ENCODE measurements around the gene CYB561D2.
"Not testable (repeated sequence)": the region's sequence is repeated elsewhere in the genome, so short reads cannot be mapped to it uniquely, and the experiment has no call there.

The CYB561D2 gene, protein sequence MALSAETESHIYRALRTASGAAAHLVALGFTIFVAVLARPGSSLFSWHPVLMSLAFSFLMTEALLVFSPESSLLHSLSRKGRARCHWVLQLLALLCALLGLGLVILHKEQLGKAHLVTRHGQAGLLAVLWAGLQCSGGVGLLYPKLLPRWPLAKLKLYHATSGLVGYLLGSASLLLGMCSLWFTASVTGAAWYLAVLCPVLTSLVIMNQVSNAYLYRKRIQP

DNA sequence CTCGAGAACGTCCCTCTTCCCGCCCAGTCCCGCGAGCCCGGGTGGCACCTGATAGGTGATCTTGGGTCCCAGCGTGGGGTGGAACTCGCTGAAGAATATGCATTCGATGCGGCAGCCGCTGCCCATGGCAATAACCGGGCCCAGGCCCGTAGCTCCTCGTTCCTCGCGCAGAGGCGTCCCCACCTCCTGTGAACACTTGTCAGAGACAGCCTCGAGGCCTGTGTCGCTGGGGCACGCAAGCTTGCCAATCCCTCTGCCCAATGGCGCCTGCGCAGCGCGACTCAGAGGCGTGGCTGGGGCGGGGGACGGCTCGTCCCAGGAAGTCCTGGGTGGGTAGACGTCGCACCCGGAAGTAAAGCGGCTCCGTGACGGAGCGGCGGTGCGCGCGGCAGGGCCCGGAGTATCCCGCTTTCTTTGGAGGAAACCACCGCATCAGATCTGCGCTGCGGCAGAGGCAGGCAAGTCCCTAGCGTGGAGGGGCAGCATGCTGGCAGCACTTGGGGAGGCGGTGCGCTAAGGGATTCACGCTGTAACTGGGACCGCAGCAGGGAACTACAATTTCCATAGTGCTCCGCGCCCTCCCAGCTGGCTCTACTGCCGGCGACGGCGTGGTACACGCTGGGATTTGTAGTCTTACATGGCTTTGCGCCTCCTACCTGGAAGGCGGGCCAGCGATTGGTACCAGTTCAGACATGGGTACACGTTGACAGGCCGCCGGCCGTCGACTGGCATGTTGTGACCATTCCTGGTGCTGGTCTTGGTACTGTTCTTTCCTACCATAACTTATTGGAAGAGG is at the start of gene CYB561D2, which contains the start of gene NPRL2:
Gene CYB561D2 (plus strand): TSS at position 336 of the 796 bp plus-strand sequence. CDS start 572 bp downstream, outside the sequence.
Gene NPRL2 (minus strand): TSS at position 249 of the 796 bp plus-strand sequence. CDS start 123 bp downstream, at position 126.
- DNase-seq: peak; percentile 97

DNA sequence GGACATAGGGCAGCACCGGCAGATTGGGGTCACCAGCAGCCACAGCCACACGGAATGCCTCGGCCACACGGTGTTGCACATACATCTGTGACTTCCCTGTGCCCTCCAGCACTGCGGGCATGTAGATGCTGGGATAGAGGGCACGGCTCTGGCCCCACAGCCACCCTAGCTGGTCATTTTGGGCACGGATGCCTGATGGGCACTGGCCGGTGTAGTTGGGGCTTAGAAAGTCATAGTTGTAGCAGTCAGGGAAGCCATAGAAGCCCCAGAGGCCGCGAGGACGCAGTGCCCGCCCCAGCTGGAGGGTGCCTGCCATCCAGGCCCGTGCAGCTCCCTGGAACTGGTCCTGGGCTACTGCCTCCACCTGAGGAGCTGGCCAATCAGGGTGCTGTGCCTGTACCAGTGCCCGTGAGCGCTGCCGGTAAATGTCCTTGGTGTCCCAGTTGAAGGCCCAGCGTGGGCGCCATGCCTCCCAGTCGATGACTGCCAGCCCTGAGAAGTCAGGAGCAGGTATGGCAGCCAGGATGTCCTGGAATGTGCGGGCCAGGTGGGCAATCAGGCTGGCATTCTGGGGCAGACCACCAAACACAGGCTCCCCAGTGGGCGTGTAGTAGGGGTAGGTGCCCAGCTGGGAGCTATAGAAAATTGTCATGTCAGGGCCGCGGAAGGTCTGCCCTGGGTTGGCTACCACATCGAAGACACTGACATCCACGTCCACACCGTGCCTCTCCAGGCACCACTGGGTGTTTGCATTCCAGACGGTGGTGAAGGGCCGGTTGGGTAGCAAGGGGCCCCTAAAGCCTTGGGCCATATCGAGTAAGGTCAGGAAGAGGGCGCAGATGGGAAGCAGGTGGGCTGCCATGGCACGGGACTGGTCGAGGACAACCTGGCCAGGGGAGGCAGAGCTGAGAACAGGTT is 48.3 kb upstream of the CYB561D2 start:
- no peak for DNase-seq

DNA sequence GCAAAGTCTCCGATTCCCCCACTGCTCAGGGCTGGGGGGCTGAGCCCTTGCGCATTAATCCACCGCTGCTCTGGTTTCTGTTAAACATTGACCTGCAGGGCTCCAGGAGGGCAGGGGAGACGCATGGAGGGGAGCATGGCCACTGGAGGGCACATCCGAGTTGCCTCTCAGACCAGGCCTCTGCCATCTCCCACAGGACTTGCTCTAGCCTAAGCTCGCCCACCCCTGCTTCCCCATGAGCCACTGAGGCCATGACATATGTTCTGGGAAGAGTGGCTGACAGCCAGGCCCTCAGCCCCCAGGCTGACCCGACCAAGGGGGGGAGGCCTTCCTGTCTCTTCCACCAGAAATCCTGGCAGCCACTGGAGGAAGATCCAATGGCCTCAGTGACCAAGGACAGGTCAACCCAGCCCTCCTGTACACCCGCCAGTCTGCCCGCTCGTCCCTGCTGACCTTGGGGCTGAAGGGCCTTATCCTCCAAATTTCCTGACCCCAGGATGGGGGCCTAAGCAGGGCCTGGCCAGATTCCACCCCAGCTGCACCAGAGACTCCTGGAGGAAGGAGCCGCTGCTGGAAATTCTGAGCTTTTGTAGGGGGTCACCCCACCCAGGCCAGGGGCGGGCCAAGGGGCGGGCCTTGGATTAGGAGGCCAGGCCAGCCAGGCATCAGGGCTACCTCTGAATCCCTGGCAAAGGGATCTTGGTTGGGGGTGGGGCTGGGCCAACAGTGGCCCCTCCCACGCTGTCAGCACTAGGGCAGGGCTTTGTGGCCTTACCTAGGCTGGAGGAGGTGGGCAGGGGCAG is 47.4 kb upstream of the CYB561D2 start, which contains the start of gene HYAL1:
Gene HYAL1 (minus strand): TSS at position 562 of the 803 bp plus-strand sequence. CDS start 618 bp downstream, outside the sequence.
- DNase-seq: no peak

DNA sequence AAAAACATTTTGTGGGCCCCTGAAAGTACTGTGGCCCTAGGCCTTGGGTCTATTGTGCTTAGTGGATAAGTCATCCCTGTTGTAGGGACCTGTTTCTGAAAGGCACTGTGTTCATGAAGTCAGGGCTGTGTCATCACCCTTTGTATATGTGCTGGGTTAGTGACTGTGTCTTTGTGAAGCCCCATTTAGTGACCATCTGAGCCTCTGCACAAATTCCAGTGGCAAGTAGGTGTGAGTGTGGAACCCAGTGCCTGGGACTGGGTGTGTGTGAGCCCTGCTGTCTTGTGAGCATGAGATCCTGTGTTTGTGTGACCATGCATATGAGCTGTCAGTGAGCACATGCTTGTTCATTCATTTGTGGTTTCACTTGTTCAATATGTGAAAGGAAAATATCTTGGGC is 46.1 kb upstream of the CYB561D2 start:
- no peak for DNase-seq

GRCh38 chr3:50312041-50312440 is 38.6 kb upstream of the CYB561D2 start:
- DNase-seq: not testable (repeated sequence)

- DNase-seq: no peak
These were observed 36.3 kb upstream of the CYB561D2 start for GRCh38 chr3:50314342-50314741.

DNA sequence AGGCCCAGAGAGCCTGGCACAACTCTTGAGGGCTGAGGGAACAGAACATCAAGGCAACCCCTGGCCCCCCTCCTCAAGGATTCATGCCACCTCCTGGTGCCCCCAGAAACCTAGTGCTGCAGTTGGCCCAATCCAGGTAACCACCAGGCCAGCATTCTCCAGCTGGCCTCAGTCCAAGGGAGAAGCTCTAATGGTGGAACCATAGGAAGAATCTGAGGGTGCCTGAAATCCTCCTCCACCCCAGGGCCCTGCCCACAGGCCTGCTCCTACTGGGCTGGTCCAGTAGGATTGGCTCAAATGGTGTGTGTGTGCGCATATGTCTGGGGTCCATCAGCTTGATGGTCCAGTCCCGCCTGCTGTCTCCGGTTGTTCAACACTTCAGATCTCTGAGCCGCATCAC is 35.8 kb upstream of the CYB561D2 start:
- DNase-seq: no peak

DNA sequence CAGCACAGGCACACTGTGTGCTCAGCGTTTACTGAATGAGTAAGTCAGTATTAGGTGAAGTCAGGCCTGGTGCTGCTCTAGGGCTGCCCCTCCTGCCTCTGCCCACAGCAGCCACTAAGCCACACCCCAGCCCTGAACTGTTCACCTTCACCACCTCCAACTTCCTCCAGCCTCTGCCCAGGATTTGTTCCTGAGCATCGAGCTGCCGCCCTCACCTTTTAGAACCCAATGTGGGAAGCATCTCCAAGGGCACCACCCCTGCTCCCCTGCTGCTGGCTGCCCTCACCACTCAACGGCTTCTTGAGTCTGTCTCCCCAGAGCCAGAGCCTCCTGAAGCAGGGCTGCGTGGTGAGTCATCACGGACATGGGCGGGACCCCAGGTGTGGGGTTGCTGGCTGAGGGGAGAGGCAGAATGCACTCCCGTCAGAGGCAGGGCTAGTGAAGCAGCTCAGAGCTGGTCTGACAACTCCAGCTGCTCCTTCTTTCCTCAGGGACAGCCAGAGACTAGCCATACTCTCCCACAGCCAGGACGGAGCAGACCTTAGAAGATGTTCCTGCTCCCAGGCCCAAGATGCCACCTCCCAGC is 33.9 kb upstream of the CYB561D2 start:
- no peak for DNase-seq

GRCh38 chr3:50317300-50317699 is 33.4 kb upstream of the CYB561D2 start:
- no peak for DNase-seq

GRCh38 chr3:50318163-50318562 is 32.5 kb upstream of the CYB561D2 start:
- DNase-seq: no peak

GRCh38 chr3:50318615-50319014 is 32.0 kb upstream of the CYB561D2 start:
- peak; percentile 22 for DNase-seq

DNA sequence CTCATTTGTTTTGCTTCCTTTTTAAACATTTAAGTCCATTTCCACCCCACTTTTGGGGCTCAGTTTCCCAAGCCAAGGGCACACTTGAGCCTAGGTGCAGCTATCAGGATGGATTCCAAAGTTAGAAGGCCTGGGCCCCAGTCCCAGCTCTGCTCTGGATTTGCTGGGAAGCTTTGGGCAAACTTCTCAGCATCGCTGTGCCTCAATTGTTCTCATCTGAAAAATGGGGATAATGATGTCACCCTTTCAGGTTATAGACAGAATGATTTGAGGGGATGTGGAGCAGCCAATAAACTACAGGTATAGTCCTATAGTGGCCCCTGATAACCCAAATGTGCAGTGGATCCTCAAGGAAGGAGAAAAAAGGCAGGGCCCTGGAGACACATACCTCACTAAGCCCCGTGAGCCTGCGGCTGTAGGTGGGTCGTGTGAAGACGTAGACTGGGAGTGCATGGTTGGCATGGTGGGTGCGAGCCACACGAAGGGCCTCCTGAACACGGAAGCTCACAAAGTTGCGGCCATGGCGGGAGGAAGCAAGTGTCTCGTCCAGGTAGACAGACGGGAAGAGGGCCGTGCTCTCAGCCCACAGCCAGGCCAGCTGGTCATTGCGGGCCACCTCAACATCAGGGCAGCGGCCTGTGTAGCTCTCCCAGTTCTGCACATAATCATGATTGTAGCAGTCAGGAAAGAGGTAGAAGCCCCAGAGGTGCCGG is 31.3 kb upstream of the CYB561D2 start:
- DNase-seq: no peak

DNA sequence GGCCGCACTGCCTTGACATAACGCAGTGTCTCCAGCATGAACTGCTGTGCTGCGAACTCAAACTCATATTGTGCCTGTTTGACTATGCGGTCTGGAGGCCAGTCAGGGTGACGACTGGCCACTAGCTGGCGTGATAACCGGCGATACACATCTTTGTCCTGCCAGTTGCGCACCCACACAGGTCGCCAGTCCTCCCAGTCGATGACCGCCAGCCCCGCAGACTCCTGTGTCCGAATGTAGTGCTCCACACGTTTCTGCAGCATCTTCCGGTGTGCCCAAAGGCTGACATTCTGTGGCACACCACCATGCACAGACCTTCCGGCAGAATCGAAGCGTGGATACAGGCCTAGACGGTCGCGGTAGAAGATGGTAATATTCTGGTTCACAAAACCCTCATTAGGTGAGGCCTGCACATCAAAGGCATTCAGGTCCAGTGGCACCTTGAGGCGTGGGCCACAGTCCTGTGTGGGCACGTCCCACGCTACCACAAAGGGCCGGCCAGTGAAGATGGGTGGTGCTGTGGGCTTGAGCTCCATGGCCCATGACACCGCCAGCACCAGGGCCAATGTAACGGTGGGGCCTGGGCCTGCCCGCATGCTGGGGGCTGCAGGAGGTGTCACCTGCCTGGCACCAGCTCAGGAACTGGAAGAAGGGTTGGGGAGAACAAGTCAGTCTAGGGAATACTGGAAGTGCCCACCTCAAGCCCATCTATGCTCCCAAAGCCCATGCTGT is 30.6 kb upstream of the CYB561D2 start:
- no peak for DNase-seq

- peak; percentile 44 for DNase-seq
These were observed 29.8 kb upstream of the CYB561D2 start for GRCh38 chr3:50320853-50321335.

DNA sequence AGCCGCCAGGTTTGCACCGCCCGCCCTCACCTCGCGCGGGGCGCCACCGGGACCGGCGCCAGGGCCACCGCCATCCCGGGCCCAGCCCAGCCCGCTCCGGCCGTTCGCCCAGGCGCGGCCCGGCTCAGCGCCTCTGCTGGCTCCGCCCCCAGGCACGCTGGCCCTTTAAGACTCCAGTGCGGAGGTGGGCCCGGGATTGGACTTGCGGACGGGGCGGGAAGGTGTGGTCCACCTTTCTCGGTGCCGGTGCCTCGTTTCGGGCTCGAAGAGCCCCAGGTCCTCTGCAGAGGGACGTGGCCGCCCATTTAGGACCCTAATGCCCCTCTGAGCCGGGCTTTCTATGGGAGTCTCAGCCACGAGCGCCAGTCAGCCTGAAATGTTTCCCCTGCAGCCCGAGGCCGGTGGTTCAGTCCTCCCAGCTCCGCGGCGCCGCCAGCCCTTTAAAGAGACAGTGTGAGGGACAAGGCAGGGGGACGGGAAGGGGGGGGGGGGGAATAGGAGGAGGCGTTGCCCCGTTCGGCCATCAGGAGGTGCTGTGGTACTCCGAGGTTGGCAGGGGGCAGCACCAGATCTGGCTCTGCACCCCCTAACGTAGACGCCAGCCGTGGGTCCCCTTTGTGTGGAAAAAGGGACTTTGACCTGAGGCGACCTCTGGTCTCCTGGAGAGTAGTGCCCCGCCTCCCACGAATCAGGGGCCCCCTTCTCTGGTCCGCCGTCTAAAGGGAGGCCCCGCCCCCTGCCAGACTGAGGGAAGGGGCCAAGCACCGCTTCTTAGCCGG is 29.1 kb upstream of the CYB561D2 start:
- DNase-seq: peak; percentile 88

DNA sequence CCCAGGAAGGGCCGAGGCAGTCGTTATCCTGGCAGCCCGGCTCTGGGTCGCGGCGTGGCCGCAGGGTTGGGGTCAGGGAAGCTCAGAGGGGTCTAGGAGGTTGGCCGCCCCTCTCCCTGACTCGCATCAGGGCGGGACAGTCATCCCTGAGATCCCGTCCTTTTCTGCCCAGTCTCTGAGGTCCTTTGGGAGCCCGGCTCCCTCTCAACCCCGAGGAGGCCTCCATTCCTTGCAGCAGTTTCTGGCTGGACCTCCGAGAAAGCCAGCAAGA is 28.6 kb upstream of the CYB561D2 start:
- no peak for DNase-seq

DNA sequence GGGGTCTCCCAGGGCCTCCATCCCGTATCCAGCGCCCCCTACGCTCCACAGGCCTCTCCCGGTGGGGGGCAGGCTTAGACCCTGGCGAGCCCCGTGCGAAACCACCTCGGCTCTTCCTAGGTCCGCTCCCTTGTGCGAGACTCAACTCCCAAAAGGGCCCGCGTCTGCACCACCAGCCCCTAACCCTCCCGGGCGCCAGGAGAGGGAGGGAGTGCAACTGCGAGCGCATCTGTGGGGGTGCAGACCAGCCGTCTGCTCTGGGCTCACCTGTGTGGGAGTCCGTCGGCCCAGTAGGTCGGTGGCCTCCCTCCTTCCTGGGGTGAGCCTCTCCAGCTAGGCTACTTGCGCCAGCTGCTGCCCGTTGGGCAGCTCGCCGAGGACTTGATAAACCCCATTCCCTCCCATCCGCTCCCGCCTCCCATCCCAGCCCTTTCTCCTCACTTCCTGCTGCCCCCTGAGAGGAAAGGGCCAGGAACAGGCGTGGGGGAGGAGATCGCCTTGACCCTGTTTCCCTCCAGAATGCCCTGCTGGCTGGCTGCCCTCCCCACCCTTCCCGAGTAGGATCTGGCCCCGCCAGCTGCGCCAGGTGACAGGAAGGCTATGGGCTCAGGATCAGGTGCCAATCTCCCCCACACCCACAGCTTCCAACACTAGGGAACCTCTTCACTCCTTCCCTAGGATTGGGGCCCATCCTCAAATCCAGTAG is 28.1 kb upstream of the CYB561D2 start, which contains the start of gene HYAL2:
Gene HYAL2 (minus strand): TSS at position 360 of the 706 bp plus-strand sequence. CDS start 2,256 bp downstream, outside the sequence.
- DNase-seq: no peak

DNA sequence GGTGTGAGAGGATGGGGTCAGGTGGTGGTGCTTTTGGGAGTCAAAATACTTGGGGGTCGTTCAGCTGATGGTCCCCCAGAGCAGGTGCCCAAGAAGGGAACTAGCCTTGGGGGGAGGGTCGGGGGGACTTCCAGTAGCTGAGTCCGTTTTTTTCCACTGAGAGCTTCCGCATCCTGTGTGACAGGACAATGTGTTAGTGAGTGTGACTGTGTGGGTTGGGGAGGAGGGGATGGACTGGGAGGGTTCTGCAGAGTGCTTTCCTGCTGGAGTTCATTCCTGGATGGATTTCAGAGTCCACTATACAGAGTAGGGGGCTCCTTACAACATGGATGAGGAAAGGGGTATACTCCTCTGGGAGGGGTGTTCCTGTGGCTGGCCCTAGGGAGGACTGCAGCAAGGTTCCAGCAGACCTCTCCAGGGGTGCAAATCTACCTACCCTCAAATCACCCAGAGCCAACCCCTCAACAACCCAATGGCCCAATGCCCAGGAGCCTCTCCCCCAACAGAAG is 27.5 kb upstream of the CYB561D2 start:
- DNase-seq: peak; percentile 57
